HG02938 (cell line): Measurements from ENCODE around the gene KRT23.

Source experiments
- ATAC-seq: cut with Tn5 transposase; IDR thresholded peaks from one replicate; pipeline ENCODE4 v1.9.1; 2021; ENCODE audit warnings: mild to moderate bottlenecking, moderate library complexity; ENCODE audit not compliant: unreplicated experiment

Gene KRT23

GRCh38 chr17:40937384-40937819 is at the start of gene KRT23:
KRT23 (minus strand) TSS chr17:40937646; CDS start chr17:40936603, 1,043 bp downstream.
- ATAC-seq = no peak

GRCh38 chr17:40986920-40987319 is 49.5 kb upstream of the KRT23 start:
- no peak for ATAC-seq

DNA sequence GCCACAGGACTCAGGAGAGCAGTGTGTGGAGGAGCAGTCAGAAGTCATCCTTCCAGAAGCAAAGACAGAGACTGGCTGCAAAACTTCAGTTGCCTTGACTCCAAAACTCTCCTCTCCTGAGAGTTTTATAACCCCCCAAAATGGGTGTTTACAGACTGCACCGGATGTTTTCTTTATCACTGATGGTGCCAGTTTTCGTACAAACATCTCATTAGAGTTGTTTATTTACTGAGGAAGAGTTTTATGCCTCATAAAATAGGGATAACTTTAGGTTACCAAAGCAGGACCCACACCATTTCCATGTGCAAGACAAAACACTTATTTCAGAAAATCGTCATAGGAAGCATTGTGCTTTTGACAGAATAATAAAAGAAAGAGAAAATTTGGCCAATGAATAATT is 46.8 kb upstream of the KRT23 start, which contains the start of gene KRT40:
TSS of gene KRT40 (minus strand) at position 101 of the 400 bp plus-strand sequence. CDS start at position 48, 53 bp downstream.
- ATAC-seq = no peak

DNA sequence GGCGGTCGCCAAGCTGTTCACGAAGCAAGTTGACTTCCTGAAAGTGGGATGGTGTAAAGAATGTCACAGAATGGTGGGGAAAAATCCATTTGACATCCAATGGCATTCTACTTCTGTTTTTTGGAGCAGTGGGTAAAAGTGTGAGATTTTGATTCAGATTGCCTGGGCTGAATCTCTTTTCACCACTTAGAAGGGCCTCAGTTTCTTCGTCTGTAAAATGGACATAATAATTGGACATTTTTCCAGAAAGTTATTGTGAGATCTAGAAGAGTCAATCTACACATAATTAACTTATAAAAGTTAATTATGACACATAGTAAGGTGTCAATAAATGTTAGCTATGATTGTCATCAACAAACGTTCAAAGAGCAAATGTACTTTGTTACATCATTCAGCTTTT is 43.7 kb upstream of the KRT23 start:
- ATAC-seq = no peak

- no peak for ATAC-seq
Measured at GRCh38 chr17:40980596-40980995, 43.1 kb upstream of the KRT23 start.

DNA sequence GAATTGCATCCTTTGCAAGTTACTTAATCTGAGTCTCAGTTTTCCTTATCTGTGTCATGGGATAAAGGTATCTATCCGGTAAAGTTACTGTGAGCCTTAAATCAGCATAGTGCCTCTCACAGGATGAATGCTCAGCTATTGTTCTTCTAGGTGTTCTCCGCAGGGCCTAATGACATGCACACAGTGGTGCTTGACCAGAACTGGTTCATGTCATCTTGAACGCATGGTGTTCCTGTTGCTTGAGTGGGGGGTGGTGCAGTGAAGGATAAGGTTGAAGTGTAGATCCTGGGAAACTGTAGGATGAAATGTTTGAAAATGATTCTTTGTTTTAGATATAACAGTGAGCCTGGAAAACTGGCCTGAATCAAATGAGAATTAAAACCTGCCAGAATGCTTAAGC is 42.7 kb upstream of the KRT23 start:
- ATAC-seq = no peak

DNA sequence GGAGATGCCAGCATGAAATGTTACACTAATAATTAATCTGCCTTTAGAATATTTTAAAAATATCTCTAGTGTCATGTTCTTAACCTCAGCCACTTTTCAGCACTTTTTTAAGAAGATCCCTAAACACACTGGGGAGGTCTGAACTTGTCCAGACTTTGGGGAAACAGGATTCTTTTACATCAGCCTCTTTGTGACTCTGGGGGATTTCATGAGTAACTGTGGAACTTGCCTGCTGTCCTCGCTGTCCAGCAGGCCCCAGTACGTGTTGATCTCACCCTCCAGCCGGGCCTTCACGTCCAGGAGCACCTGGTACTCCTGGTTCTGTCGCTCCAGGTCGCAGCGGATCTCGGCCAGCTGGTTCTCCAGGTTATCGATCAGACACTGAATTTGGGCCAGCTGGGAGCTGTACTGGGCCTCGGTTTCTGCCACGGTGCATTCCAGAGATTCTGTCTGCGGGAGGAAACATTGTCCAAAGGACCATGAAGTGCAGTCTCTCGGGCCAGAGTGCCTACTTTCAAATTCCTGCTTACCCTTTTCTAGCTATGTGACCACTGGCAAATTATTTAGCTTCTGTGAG is 41.2 kb upstream of the KRT23 start:
- no peak for ATAC-seq

DNA sequence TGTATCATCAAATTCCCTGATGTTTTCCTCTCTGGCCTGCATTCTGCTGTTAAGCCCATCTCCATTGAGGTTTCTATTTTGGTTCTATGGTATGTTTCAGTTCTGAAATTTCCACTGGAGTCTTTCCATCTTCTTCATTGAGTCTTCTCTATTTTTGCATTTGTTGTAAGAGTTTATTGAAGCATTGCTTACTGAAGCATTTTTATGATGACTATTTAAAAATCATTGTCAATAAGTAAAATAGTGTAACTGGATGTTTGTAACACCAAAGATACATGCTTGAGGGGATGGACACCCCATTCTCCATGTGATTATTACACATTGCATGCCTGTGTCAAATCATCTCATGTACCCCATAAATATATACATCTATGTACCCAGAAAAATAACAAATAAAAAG is 38.1 kb upstream of the KRT23 start:
- ATAC-seq = no peak

DNA sequence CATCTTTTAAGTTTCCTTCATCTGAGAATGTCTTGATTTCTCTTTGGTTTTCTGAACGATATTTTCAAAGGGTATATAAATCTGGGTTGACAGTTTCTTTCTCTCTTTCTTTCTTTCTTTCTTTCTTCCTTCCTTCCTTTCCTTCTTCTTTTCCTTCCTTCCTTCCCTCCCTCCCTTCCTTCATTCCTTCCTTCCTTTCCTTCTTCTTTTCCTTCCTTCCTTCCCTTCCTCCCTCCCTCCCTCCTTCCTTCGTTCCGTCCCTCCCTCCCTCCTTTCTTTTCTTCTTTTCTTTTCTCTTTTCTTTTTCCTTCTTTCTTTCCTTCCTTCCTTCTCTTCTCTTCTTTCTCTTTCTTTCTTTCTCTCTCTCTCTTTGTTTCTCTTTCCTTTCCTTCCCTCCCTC is 36.9 kb upstream of the KRT23 start:
- no peak for ATAC-seq

GRCh38 chr17:40967582-40967981 is 30.1 kb upstream of the KRT23 start:
- no peak for ATAC-seq

DNA sequence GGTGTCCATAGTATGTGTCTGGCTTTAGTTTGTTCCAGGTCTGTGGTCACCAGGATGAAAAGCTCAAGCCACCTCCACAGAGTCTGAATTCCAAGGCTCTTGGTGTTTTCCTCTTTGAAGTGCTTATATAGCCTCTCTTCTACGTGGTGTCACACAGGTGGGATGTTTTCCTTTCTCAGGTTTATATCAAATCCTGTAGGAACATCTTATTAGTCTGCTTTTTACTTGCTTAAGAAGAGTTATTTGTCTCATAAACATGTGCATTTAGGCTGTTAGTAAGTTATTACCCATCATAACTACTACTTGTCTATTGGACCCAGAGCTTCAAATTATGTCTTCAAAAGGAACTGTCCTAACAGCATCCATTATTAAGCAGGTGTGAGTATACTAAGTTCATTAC is 29.4 kb upstream of the KRT23 start, which contains the start of gene KRT39:
TSS of gene KRT39 (minus strand) at position 101 of the 400 bp plus-strand sequence. CDS start at position 9, 92 bp downstream.
- ATAC-seq = no peak

DNA sequence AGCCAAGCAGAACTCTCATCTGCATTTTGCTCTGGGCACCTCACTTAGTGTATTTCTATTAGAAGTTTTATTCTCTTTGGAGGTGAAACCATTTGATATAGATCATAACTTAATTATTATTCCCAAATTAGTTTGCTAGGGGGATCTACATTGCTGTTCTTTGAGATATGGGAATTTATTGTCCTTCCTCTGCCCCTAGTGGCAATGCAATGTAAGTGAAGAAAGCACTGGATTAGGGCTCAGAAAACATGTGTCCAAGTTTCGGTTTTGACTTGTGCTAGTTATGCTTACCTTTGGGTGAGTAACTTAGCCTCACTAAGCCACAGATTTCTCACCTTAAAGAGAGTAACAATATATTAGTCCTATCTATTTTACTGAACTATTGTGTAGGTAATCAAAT is 26.4 kb upstream of the KRT23 start:
- no peak for ATAC-seq

DNA sequence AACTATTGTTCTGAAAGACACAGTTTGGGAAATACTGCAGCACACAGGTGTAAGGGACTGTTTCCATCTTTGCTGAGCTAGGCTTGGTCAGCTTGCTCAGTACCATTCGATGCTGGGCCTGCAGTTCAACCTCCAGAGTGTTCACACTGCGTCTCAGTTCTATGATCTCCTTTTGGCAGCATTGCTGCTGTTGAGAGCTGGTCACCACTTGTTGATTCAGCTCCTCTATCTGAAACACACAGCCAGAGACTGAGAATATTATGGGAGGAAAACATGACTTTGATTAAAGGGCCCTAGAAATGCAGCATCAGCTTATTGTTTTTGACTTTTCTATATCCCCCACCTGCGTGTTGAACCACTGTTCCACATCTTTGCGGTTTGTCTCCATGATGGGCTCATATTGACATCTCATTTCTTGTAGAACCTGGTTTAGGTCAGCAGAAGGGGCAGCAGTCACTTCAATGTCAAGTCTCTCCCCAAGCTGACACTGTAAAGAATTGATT is 24.7 kb upstream of the KRT23 start:
- ATAC-seq = no peak

GRCh38 chr17:40961591-40961990 is 24.1 kb upstream of the KRT23 start:
- ATAC-seq = no peak

GRCh38 chr17:40960144-40960543 is 22.7 kb upstream of the KRT23 start:
- ATAC-seq = no peak

DNA sequence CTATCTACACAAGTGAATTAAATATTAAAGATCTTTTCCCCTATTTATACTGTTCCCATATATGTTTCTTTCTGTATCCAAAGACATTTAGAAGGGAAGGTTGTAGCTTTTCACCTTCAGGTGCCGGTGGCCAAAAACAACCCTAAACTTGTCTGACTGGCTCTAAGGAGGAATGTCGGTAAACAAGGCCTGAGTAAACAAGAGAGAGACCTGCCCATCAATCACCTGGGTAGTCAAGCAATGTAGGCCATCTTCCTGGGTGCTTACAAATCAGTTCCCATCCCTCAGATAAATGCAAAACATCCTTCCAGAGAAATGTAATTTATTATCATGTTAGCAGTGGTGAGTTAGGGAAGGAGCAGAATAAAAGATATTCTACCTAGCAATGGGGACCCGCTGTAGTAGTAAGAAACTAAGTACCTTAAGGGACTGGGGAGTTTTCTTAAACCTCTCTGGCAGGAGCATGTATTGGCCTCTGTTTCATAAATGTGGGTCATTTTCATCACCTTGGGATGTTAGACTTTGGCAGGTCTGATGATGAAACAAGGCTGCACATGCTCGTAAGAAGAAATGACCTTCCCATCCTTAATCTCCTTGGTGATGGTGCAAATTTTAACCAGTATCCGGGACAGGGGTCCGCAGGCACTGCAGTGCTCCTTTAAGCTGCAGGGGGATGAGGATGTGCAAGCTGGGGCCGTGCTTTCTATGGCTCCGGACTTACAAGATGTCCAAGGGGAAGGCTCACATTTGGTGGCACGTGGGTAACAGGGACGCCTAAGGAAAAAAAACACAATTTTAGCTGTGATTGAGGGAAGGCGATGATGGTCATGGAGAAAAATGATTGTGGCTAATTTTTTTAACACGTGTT is 20.9 kb upstream of the KRT23 start:
- ATAC-seq = no peak

- no peak for ATAC-seq
Measured at GRCh38 chr17:40956401-40957254, 19.2 kb upstream of the KRT23 start.

DNA sequence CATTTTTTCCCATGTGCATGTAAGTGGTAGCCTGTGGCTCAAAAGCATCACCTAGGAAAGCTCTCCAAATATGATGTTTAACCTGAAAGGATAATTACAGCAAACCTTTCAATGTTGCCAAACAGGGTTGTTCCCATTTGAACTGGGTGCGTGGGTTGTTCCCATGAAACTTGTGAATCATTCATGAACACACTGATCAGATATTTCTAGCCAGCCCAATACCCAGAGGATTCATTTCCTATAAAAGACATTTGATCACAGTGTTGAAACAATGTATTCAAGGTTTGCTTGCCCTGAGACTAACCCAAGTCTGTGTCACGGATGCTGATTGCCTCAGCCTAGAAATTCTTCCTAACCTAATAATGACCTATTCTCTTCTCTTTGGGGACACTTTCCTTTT is 16.4 kb upstream of the KRT23 start:
- ATAC-seq = no peak

DNA sequence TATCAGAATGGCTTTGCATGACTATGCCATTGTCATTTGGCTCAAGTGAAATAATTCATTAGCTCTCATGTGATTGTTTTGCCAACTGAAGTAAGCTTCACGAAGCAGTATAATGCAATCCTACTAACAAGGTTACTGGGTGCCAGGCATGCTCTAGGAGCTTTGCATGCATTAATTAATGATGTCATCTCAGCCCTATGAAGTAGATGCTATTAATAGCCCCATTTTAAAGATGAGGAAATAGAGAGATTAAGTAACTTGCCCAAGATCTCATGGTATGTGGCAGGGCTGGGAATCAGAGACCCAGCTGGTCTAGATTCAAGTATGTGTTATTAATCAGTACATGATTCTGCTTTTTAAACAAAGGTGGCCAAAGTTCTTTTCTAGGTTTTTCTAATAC is 15.2 kb upstream of the KRT23 start:
- ATAC-seq = no peak

GRCh38 chr17:40952154-40952553 is 14.7 kb upstream of the KRT23 start:
- no peak for ATAC-seq

DNA sequence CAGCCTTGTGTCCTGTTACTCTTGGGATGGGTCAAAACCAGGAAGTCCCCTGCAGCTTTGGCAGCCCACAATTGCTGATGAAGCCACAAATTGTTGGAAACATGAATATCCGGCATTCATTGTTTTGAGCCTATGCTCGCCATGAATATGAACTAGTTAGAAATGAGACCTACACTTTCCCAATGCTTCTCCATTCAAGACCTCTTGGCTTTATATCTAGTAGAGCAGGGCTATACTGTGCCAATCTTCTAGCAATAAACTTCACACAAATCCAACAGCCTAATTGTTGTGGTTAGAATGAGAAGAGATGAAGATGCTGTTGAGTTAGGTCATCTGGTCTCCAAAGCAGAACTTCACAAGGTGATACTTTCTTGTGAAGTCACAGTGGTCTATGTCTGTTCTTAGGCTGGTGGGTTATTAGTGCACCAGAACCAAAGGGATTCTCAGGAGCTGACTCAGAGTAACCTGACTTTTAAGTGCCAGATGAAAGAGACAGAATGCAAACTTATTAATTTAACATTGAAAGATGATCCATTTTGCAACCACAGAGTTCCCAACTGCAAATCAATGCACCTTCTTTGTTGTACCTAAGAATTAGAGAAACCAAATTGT is 13.7 kb upstream of the KRT23 start:
- no peak for ATAC-seq
